ENCODE measurements around the gene WDR62. TPM values are rescaled to one million over a fixed set of nuclear protein-coding genes. Genes with fewer than 3 reads are reported as not detected.

The WDR62 gene
- total RNA-seq, result under 1 TPM; 0.31 to 0.95 (median 0.69) TPM

DNA sequence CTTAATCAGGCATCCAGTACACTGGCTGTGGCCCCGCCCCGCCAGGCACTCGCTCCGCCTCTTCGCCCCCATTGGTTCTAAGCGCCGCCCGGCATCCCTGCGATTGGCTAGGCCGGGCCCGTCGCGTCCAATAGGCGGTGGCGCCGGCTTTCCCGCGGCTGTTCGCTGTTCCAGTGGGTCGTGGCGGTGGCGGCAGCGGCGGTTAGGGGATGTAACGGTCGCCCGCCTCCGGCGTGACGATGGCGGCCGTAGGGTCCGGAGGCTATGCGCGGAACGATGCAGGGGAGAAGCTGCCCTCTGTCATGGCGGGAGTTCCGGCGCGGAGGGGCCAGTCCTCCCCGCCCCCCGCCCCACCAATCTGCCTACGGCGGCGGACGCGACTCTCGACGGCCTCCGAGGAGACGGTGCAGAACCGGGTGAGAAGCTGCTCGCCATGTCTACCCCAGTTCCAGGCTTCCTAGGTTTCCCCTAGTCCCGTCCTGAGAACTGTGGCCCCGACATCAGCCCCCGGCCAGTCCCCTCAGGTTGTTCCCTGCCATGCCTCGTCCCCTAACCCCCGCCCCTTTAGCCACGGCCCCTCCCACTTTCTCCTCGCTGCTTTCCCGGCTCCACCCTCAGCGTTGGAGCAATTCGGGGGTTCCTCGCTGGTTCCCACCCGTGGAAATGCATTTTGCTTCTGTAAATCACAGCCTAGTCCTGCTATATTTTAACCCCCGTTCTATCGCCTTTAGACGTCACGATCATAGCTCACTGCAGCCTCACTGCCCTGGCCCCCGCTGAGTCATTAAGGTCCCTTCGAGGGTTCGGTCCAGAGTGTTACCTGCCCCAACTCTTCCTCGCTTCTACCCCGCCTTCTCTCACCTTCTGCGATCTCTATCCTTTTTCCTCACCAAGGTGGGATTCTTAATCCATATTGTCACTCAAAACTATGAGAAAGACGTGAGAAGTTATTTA is at the start of gene WDR62:
WDR62 (plus strand) TSS at position 165 of the 954 bp plus-strand sequence; CDS start at position 240, 75 bp downstream.
- TF ChIP-seq, protein P1, sequence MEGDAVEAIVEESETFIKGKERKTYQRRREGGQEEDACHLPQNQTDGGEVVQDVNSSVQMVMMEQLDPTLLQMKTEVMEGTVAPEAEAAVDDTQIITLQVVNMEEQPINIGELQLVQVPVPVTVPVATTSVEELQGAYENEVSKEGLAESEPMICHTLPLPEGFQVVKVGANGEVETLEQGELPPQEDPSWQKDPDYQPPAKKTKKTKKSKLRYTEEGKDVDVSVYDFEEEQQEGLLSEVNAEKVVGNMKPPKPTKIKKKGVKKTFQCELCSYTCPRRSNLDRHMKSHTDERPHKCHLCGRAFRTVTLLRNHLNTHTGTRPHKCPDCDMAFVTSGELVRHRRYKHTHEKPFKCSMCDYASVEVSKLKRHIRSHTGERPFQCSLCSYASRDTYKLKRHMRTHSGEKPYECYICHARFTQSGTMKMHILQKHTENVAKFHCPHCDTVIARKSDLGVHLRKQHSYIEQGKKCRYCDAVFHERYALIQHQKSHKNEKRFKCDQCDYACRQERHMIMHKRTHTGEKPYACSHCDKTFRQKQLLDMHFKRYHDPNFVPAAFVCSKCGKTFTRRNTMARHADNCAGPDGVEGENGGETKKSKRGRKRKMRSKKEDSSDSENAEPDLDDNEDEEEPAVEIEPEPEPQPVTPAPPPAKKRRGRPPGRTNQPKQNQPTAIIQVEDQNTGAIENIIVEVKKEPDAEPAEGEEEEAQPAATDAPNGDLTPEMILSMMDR (IDR thresholded peaks at IDR 0.05), result no peak
- peak; percentile 86 for ATAC-seq (ENCODE audit: low FRiP score)
- DNase-seq (ENCODE audit: low spot score), result peak; percentile 84

DNA sequence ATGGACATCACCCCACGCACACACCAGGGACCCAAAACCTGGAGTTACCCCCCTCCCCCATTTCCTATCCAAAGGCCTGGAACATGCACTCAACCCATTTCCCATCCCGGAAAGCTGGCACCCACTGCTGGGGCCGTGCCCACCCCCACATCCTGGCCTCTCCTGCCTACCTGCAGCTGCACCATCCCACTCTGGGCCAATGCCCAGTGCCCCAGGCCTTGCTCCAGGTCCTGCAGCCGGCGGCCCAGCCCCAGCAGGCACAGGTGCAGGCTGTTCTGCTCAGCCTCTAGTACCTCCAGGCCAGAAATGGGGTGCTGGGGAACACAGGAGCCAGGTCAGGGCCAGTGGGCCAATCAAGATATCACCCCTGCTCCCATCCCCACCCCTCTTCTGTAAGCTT is 47.7 kb upstream of the WDR62 start:
- DNase-seq (ENCODE audit: low spot score) (no peak), ATAC-seq (ENCODE audit: low FRiP score) (no peak)
- TF ChIP-seq, protein P1 (IDR thresholded peaks at IDR 0.05), result no peak

DNA sequence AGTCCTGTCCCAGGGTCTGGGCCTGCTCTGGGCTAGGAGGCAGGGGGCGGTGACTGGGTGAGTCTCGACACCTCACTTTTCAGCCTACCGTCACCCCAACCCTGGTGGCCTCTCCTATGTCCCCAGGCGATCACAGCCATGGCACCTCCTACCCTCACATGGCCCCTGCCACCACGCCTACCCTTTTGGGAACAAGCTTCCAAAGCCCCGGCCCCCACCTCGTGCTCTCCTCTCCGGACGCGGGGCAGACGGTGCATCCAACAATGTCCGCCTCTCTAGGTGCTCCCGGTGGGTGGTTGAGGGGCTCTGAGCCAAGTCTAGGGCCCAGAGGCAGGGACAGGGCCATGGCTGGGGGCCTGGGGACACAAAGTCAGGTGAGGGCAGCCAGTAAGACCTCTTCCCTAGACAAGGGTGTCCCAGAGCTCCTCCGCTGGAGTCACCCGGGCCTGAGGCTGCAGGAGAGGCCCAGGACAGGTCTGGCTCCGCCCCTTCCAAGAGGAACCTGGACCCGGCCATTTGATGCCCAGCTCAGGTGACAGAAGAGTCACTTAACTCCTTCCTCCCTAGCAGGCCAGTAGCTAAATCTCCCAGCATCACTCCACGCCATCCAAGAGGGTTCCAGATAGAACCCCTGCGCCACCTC is 46.2 kb upstream of the WDR62 start, which contains the start of gene SYNE4:
SYNE4 (minus strand) TSS at position 478 of the 643 bp plus-strand sequence; CDS start at position 346, 132 bp downstream.
- TF ChIP-seq, protein P1 (IDR thresholded peaks at IDR 0.05), result no peak
- ATAC-seq (ENCODE audit: low FRiP score) (no peak), DNase-seq (ENCODE audit: low spot score) (no peak)

DNA sequence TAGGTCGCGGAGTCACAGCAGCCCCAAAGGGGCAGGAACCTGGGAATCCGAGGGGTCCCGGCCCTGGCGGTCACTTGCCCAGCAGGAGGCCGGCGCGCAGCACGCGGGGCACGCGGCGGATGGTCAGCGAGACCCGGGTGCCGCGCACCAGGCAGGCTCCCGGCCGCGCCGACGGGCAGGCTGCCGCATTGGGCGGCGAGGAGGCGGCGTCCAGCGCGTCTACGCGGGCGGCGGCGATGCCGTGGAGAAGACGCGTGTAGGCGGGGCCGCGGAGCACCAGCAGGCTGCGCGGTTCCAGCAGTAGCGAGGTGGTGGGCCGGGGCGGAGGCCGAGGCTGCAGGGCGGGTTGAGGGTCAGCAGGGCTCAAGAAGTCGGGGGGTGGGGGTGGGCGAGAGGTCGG is 45.5 kb upstream of the WDR62 start:
- no peak for DNase-seq (ENCODE audit: low spot score)
- ATAC-seq (ENCODE audit: low FRiP score), result peak; percentile 58
- TF ChIP-seq, protein P1 (IDR thresholded peaks at IDR 0.05), result no peak

DNA sequence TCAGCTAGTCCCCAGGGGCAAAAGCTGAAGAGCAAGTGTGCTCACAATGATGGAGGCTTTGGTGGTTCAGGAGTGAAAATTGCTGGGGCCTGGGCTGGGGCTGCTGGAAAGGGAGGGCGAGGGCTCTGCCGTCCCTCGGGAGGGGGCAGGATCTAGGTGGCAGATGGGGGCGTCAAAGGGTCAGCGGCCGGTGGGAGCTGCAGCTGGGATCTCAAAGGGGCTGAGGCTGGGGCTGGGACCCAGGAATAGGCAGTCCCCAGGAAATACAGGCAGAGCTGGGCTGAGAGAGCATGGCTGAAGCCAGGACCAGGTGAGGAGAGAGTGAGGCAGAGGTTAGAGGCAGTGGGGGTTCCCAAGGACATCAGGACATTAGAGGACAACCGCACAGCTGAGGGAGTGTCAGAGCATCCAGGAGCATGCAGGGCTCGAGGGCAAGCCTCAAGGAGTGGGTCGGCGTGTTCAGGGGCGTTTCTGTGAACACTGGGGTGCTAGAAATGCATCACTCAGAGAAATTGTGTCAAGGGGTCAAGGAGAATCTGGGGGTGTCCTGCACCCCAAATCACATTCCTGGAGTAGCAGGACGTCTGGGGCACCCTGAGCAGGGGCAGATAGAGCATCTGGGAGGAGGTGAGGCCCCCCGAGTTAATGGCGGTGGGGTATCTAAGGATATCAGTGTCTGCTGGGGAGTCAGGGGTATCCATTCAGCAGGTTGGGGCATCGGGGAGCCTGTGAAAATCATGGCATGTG is 44.9 kb upstream of the WDR62 start:
- no peak for DNase-seq (ENCODE audit: low spot score)

DNA sequence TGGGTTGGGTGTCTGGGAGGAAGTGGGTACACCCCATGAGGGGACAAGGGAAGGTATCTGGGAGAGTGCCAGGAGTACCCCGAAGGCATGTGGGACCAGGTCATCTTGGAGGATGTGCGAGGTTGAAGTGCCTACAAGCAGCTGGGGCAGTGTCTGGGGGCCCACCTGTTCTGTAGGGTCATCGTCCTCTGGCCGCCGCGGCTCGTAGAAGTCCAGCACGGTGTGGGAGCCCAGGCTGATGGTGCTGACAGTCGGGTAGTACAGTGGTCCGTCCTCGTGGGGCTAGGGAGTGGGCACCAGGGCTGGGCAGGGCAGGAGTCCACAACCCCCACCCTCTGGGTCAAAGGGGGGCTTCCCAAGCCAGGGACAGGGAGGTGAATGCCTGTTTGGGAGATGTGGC is 44.3 kb upstream of the WDR62 start:
- TF ChIP-seq, protein P1 (IDR thresholded peaks at IDR 0.05), result no peak
- ATAC-seq (ENCODE audit: low FRiP score) (no peak), DNase-seq (ENCODE audit: low spot score) (no peak)

More for the DNA sequence above, 44.9 kb upstream of the WDR62 start:
- TF ChIP-seq, protein P1 (IDR thresholded peaks at IDR 0.05), result no peak
- no peak for ATAC-seq (ENCODE audit: low FRiP score)
